Mesothelial cell of epicardium (in vitro differentiated cells): ENCODE results near the gene CPEB4. TPM values are rescaled to one million over a fixed set of nuclear protein-coding genes. Genes with fewer than 3 reads are reported as not detected.

ENCODE experiments used
- DNase-seq, 2 experiments: peaks; one replicate each; pipeline ENCODE4 v3.0.0; 2021; ENCODE audit warnings: low spot score in 2 of 2; ENCODE audit not compliant: unreplicated experiment in 2 of 2
- H3K27ac Mint-ChIP-seq: 2 replicates; pipeline ENCODE4 v1.8.0; 2021; ENCODE audit warnings: mixed read lengths
- H3K27me3 Mint-ChIP-seq: 2 replicates; pipeline ENCODE4 v1.8.0; 2021; ENCODE audit warnings: low read depth, mixed read lengths
- H3K36me3 Mint-ChIP-seq: 2 replicates; pipeline ENCODE4 v1.8.0; 2021; ENCODE audit warnings: mixed read lengths
- H3K4me1 Mint-ChIP-seq: 2 replicates; pipeline ENCODE4 v1.8.0; 2021; ENCODE audit warnings: mixed read lengths
- H3K4me3 Mint-ChIP-seq: 2 replicates; pipeline ENCODE4 v1.8.0; 2021; ENCODE audit warnings: mild to moderate bottlenecking, moderate library complexity, mixed read lengths
- H3K9me3 Mint-ChIP-seq: 2 replicates; pipeline ENCODE4 v1.8.0; 2021; ENCODE audit warnings: mixed read lengths
- CTCF ChIP-seq: fragments of 200-600 bp; sonication (generic); IDR thresholded peaks from one replicate; pipeline ENCODE4 v1.5.0; 2021; ENCODE audit warnings: antibody characterized with exemption; ENCODE audit not compliant: unreplicated experiment
- total RNA-seq: library from RNA; stranded (reverse); gene quantifications from 3 replicates; pipeline ENCODE4 v1.2.1, GENCODE V29; 2021

The CPEB4 gene
- total RNA-seq, 1 donor from 2014 or later = 15.3 TPM

GRCh38 chr5:173926359-173926758 is 38.2 kb downstream of the CPEB4 start:
- no peak for TF ChIP-seq CTCF
- H3K9me3 Mint-ChIP-seq = no peaks in the 10 kb centered on the region
- H3K4me1 Mint-ChIP-seq = peaks cover 22% of the 10 kb centered on the region
- DNase-seq = no peak
- H3K27me3 Mint-ChIP-seq = no peaks in the 10 kb centered on the region
- no peak overlapping the region for H3K27ac Mint-ChIP-seq
- no peaks in the 10 kb centered on the region for H3K36me3 Mint-ChIP-seq
- no peak overlapping the region for H3K4me3 Mint-ChIP-seq

GRCh38 chr5:173928871-173929574 is 40.9 kb downstream of the CPEB4 start:
- Mint-ChIP-seq H3K4me3 (no peak overlapping the region), H3K27me3 (no peaks in the 10 kb centered on the region), H3K27ac (no peak overlapping the region), H3K9me3 (no peaks in the 10 kb centered on the region), H3K36me3 (no peaks in the 10 kb centered on the region), H3K4me1 (peaks cover 12% of the 10 kb centered on the region)
- DNase-seq = no peak
- no peak for TF ChIP-seq CTCF

DNA sequence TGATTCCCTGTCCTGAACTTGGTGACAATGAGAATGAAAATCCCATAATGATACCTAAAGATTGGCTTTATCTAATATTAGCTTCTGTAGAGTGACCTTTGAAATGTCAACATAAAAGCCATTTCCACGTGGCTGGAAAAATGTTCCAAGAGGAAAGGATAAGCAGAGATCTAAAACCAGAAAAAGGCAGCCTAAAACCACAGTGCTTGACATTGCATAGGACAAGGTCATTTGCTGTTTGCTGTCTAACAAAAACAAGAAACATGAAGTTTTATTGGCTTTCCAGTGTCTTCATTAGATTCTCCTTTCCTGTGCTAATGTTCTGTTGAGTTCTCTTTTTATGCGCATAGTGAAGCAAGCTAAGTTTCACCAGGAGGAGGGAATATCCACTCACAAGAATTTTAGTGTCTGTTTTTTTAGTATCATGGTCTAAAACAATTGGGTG is 44.6 kb downstream of the CPEB4 start:
- Mint-ChIP-seq H3K9me3 (no peaks in the 10 kb centered on the region), H3K36me3 (no peaks in the 10 kb centered on the region), H3K4me1 (no peaks in the 10 kb centered on the region), H3K4me3 (no peak overlapping the region), H3K27me3 (no peaks in the 10 kb centered on the region), H3K27ac (no peak overlapping the region)
- no peak for DNase-seq
- no peak for TF ChIP-seq CTCF

- no peak for TF ChIP-seq CTCF
Measured at GRCh38 chr5:173933901-173934300, 45.8 kb downstream of the CPEB4 start.

DNA sequence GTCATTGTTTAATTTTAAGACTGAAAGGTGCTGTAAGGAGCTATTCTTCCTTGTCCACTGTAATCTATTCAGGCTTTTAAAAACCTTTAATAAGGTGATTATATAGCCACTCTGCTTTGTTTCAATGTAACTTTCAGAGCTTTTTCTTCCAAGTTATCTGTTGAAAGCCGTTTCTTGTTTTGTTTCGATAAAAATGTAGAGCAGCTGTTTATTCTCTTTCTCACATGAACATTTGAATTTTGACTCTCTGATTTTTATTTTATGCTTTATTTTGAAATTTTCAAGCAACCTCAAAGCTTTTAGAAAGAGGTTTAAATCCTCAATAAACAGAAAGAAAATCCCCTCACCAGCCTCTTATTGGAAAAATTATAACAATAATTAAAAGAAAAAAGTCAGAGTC is 47.2 kb downstream of the CPEB4 start:
- no peak for DNase-seq
- no peaks in the 10 kb centered on the region for H3K4me1 Mint-ChIP-seq
- H3K4me3 Mint-ChIP-seq = no peak overlapping the region
- H3K27ac Mint-ChIP-seq = no peak overlapping the region
- no peaks in the 10 kb centered on the region for H3K27me3 Mint-ChIP-seq
- no peaks in the 10 kb centered on the region for H3K36me3 Mint-ChIP-seq
- no peak for TF ChIP-seq CTCF
- no peaks in the 10 kb centered on the region for H3K9me3 Mint-ChIP-seq

More at GRCh38 chr5:173933901-173934300, 45.8 kb downstream of the CPEB4 start:
- no peaks in the 10 kb centered on the region for H3K27me3 Mint-ChIP-seq
- H3K4me3 Mint-ChIP-seq = no peak overlapping the region
- H3K4me1 Mint-ChIP-seq = no peaks in the 10 kb centered on the region
- no peak overlapping the region for H3K27ac Mint-ChIP-seq
- no peaks in the 10 kb centered on the region for H3K9me3 Mint-ChIP-seq
- H3K36me3 Mint-ChIP-seq = no peaks in the 10 kb centered on the region
- no peak for DNase-seq

DNA sequence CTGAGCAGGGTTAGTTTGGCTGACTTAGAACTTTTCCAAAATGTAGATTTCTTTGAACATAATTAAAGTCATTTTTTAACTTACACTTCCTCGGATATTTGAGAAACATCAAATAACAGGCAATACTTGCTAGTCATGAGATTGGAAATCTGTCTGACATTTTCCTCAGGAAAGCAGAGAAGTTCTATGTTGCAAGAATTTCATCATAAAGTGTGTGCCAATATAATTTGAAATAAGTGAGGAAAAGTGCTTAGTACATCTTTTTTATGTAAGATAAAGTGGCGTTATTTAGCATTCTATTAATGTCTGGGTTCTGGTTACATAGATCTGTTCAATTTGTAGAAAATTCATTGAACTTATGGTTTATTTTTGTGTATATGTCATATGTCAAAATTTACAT is 52.1 kb downstream of the CPEB4 start:
- H3K27ac Mint-ChIP-seq = no peak overlapping the region
- no peak for TF ChIP-seq CTCF
- H3K4me1 Mint-ChIP-seq = peaks cover 8% of the 10 kb centered on the region
- no peak overlapping the region for H3K4me3 Mint-ChIP-seq
- no peaks in the 10 kb centered on the region for H3K36me3 Mint-ChIP-seq
- DNase-seq = no peak
- H3K27me3 Mint-ChIP-seq = no peaks in the 10 kb centered on the region
- no peaks in the 10 kb centered on the region for H3K9me3 Mint-ChIP-seq
